Brain microvascular endothelial cell (primary cell): ENCODE measurements around the gene DHX9.
A peak's percentile ranks its signal among the peaks of the same experiment; 100 is the strongest.

Source experiments
- DNase-seq: peaks from one replicate; pipeline ENCODE4 v3.0.0-alpha.2; 2020
- H3K27ac ChIP-seq: fragments of 250-450 bp; sonication (Bioruptor Pico); 2 replicates; pipeline ENCODE4 v1.5.1; 2020; ENCODE audit warnings: mild to moderate bottlenecking, moderate library complexity
- H3K27me3 ChIP-seq: fragments of 250-450 bp; sonication (Bioruptor Pico); replicated peaks from 2 replicates; pipeline ENCODE4 v1.5.1; 2020; ENCODE audit warnings: mild to moderate bottlenecking
- H3K36me3 ChIP-seq: fragments of 250-450 bp; sonication (Bioruptor Pico); replicated peaks from 2 replicates; pipeline ENCODE4 v1.5.1; 2020; ENCODE audit warnings: mild to moderate bottlenecking
- H3K4me3 ChIP-seq: 2 replicates; pipeline ENCODE4 v1.5.1; 2011; ENCODE audit warnings: low read depth, mild to moderate bottlenecking, control low read depth, low read length, moderate library complexity
- in situ Hi-C: cut with HindIII; loops from 2 replicates; pipeline ENCODE4 v1.10.0; 2017; ENCODE audit warnings: low sequenced_read_pairs, low pct_ligation_motif_present
- TF ChIP-seq, protein P1 (sequence below): IDR thresholded peaks from 2 replicates; pipeline ENCODE4 v1.5.1; 2011; ENCODE audit warnings: low read depth, mild to moderate bottlenecking, moderate library complexity, low read length, control low read depth, inconsistent platforms; ENCODE audit errors: missing control alignments

The DHX9 gene

DNA sequence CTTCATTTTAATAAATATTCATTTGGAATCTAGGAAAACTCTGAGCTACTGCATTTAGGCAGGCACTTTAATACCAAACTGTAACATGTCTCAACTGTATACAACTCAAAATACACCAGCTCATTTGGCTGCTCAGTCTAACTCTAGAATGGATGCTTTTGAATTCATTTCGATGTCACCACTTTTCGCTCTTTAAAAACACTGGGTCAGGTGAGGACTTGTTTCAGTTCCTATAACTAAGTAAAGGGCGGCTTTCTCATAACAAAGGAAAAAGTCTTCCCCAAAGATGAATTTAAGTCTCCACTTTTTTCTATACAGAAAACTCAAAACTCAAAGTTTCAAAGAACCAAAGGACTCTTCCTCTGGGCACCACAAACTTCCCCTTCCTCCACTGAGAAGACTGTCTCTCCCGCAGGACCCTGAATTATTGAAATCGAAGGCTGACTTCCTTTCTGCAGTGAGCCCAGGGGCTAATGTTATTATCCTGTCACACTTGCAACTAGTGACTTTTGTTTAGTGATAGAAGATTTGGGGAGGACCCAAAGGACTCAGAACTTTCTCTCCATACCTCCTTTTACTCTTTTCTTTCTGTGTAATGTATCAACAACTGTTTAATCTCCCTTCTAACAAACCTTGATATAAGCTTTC lies 9.7 kb upstream of the DHX9 start:
- in situ Hi-C loops: no loop called here
- DNase-seq: no peak
- TF ChIP-seq, protein P1, sequence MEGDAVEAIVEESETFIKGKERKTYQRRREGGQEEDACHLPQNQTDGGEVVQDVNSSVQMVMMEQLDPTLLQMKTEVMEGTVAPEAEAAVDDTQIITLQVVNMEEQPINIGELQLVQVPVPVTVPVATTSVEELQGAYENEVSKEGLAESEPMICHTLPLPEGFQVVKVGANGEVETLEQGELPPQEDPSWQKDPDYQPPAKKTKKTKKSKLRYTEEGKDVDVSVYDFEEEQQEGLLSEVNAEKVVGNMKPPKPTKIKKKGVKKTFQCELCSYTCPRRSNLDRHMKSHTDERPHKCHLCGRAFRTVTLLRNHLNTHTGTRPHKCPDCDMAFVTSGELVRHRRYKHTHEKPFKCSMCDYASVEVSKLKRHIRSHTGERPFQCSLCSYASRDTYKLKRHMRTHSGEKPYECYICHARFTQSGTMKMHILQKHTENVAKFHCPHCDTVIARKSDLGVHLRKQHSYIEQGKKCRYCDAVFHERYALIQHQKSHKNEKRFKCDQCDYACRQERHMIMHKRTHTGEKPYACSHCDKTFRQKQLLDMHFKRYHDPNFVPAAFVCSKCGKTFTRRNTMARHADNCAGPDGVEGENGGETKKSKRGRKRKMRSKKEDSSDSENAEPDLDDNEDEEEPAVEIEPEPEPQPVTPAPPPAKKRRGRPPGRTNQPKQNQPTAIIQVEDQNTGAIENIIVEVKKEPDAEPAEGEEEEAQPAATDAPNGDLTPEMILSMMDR: no peak
- Histone ChIP-seq H3K27ac (no peak overlapping the region), H3K27me3 (no peaks in the 10 kb centered on the region), H3K36me3 (no peaks in the 10 kb centered on the region), H3K4me3 (no peak overlapping the region)

DNA sequence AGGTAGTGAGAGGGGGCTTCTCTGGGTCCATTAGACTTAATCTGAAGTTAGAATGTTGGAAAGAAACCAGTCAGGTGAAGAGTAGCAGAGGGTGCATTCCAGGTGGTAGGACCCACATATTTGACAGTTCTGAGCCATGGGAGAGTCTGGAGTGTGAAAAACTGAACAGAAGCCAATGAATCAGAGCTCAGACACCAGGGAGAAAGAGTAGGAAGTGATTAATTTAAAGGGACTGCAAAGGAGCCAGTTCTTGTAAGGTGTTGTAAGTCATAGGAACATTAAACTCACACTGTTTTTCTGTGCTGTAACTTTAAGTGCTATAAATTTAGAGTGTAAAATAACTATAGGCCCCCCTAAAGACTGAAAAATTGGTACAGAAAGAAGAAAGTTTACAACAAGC lies 5.9 kb upstream of the DHX9 start:
- TF ChIP-seq, protein P1: no peak
- in situ Hi-C loops: no loop called here
- no peak overlapping the region for H3K4me3 ChIP-seq
- H3K27ac ChIP-seq: no peak overlapping the region
- H3K27me3 ChIP-seq: no peaks in the 10 kb centered on the region
- DNase-seq: peak; percentile 14
- no peaks in the 10 kb centered on the region for H3K36me3 ChIP-seq

DNA sequence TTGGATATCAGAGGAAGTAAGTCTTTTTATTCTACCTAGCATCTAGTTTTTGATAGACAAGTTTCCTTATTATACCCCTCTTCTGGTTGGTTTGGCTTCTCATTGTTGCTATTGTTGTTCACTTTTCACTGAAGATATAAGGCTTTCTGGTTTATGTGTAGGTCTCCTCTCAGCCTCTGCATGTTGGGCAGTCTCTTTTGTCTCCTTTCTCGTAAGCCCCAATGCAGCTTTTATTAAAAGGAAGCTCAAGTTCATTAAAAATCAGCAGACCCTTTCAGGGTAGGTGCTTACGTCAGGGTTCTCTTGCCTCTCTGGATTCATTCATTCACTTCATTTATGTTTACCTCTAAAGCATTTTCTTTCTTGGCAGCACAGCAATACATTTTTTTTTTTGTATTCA lies 4.8 kb upstream of the DHX9 start:
- no peaks in the 10 kb centered on the region for H3K36me3 ChIP-seq
- H3K4me3 ChIP-seq: no peak overlapping the region
- no peak overlapping the region for H3K27ac ChIP-seq
- TF ChIP-seq, protein P1: no peak
- no peak for DNase-seq
- H3K27me3 ChIP-seq: no peaks in the 10 kb centered on the region
- in situ Hi-C loops: no loop called here

DNA sequence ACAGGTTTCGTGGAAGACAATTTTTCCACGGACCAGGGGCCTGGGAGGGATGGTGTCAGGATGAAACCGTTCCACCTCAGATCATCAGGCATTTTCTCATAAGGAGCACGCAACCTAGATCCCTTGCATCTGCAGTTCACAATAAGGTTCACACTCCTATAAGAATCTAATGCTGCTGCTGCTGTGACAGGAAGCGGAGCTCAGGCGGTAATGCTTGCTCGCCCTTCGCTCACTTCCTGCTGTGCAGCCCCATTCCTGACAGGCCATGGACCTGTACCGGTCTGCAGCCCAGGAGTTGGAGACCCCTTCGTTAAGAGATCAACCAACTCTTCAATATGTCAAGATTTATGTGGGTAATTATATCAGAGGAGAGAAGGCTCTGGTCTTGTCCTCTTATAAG lies 3.3 kb upstream of the DHX9 start:
- Histone ChIP-seq H3K36me3 (no peaks in the 10 kb centered on the region), H3K27ac (no peak overlapping the region), H3K4me3 (no peak overlapping the region), H3K27me3 (no peaks in the 10 kb centered on the region)
- no peak for DNase-seq
- in situ Hi-C loops: no loop called here
- TF ChIP-seq, protein P1: no peak

DNA sequence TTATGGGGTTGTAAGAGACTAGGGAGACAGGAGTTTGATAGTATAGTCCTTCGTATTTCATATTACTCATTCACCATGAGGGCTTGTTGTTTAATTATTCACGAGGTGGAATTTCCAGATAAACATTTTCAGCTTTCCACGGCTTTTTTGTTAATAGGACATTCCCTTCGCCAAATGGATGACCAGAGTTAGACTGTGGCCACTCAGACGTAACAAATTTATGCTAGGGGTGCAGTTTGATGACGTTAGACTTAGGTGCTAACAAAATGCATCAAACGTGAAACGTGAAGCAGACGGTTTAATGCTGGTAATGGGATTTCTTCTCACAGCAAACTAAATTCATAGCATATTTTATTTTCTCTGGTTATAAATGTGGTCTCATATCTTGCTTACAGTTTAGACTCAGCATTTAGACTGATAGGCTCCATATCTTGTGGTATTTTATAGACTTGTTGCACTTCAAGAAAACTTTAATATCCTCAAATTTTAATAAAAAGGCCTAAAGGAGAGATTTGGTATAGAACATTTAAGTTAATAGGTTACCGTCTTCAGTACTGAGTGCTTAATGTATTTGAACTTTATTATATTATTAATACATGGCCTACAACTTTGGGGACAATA lies 2.3 kb downstream of the DHX9 start:
- Histone ChIP-seq H3K27ac (no peak overlapping the region), H3K4me3 (peak overlapping the region; percentile 92), H3K27me3 (no peaks in the 10 kb centered on the region), H3K36me3 (peaks cover 29% of the 10 kb centered on the region)
- TF ChIP-seq, protein P1: no peak
- DNase-seq: peak; percentile 12
- in situ Hi-C loops: no loop called here

DNA sequence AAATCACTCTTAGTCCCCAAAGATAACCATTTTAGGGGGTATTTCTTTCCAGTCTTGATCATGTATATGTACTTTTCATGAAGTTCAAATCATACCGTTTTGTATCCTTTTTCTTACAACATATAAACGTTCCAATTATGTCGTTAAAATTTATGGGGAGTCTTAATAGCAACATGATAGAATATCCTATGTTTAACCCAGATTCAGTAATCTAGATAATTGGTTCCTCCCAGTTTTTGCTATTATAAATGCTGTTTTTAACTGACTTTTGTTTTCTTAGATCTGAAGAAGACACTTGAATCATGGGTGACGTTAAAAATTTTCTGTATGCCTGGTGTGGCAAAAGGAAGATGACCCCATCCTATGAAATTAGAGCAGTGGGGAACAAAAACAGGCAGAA lies 3.1 kb downstream of the DHX9 start:
- no peaks in the 10 kb centered on the region for H3K27me3 ChIP-seq
- H3K27ac ChIP-seq: no peak overlapping the region
- H3K36me3 ChIP-seq: peaks cover 30% of the 10 kb centered on the region
- TF ChIP-seq, protein P1: no peak
- no peak overlapping the region for H3K4me3 ChIP-seq
- DNase-seq: no peak
- in situ Hi-C loops: no loop called here
